PC-9 (cell line): Measurements from ENCODE around the gene WDCP. TPM values are rescaled to one million over a fixed set of nuclear protein-coding genes. Genes with fewer than 3 reads are reported as not detected.
"Not testable (repeated sequence)": the region's sequence is repeated elsewhere in the genome, so short reads cannot be mapped to it uniquely, and the experiment has no call there.

Experiments
- BruUV-seq: library from RNA; stranded (reverse); fragments of 400-500 nt; replicated peaks from 2 replicates; lab custom pipeline; 2021; lab: Mats Ljungman, UMichigan
- CTCF ChIA-PET: fragments of 300-600 bp; sonication (Branson Sonifier 250); formaldehyde crosslinking; loops from one replicate; lab custom pipeline; 2022; ENCODE audit warnings: antibody characterized with exemption; lab: Charles Lee
- POLR2A ChIA-PET: fragments of 300-600 bp; sonication (Branson Sonifier 250); formaldehyde crosslinking; loops from one replicate; lab custom pipeline; 2022; ENCODE audit warnings: antibody characterized with exemption; ENCODE audit not compliant: unreplicated experiment; lab: Charles Lee
- DNase-seq, 2 experiments: peaks; one replicate each; pipeline versions ENCODE4 v3.0.0 to v3.0.0-alpha.2; 2015 to 2022; ENCODE audit warnings: mixed read lengths in 1 of 2
- H2AFZ ChIP-seq: fragments of 200-600 bp; sonication (generic); 2 replicates; pipeline ENCODE4 v1.8.1; 2017; ENCODE audit warnings: antibody characterized with exemption
- H3F3A ChIP-seq: fragments of 200-600 bp; sonication (generic); 2 replicates; pipeline ENCODE4 v1.8.1; 2017; ENCODE audit warnings: antibody characterized with exemption, mild to moderate bottlenecking, low read depth; ENCODE audit not compliant: insufficient read depth
- H3K27ac ChIP-seq: fragments of 200-600 bp; sonication (generic); 2 replicates; pipeline ENCODE4 v1.6.1; 2016; ENCODE audit warnings: mixed run types
- H3K27me3 ChIP-seq: fragments of 200-600 bp; sonication (generic); 2 replicates; pipeline ENCODE4 v1.6.1; 2016; ENCODE audit warnings: low read depth, mixed run types; ENCODE audit not compliant: insufficient read depth
- H3K36me3 ChIP-seq: fragments of 200-600 bp; sonication (generic); 2 replicates; pipeline ENCODE4 v1.6.1; 2016; ENCODE audit warnings: low read depth, mixed run types
- H3K4me1 ChIP-seq: fragments of 200-600 bp; sonication (generic); replicated peaks from 2 replicates; pipeline ENCODE4 v1.6.1; 2016; ENCODE audit warnings: mixed run types; ENCODE audit not compliant: insufficient read depth
- H3K4me2 ChIP-seq: fragments of 200-600 bp; sonication (generic); 2 replicates; pipeline ENCODE4 v1.6.1; 2017; ENCODE audit warnings: mixed run types
- H3K4me3 ChIP-seq: fragments of 200-600 bp; sonication (generic); 2 replicates; pipeline ENCODE4 v1.6.1; 2016; ENCODE audit warnings: mixed run types
- H3K79me2 ChIP-seq: fragments of 200-600 bp; sonication (generic); 2 replicates; pipeline ENCODE4 v1.6.1; 2017; ENCODE audit warnings: low read depth, mixed run types
- H3K9me2 ChIP-seq: fragments of 200-600 bp; sonication (generic); 2 replicates; pipeline ENCODE4 v1.8.1; 2017; ENCODE audit warnings: mild to moderate bottlenecking; ENCODE audit not compliant: insufficient read depth
- H3K9me3 ChIP-seq: fragments of 200-600 bp; sonication (generic); 2 replicates; pipeline ENCODE4 v1.8.1; 2016; ENCODE audit warnings: low read depth; ENCODE audit not compliant: insufficient read depth
- H4K20me1 ChIP-seq: fragments of 200-600 bp; sonication (generic); 2 replicates; pipeline ENCODE4 v1.8.1; 2017; ENCODE audit not compliant: insufficient read depth
- EZH2 ChIP-seq: fragments of 200-600 bp; sonication (generic); IDR thresholded peaks from 2 replicates; pipeline ENCODE4 v1.8.0; 2017; ENCODE audit warnings: antibody characterized with exemption, low read depth
- intact Hi-C: fragments of 100-400 bp; cut with micrococcal nuclease; formaldehyde crosslinking; loops from one replicate; pipeline ENCODE4 v1.10.0; 2022; ENCODE audit not compliant: unreplicated experiment
- total RNA-seq: library from RNA; stranded (reverse); gene quantifications from 2 replicates; pipeline ENCODE4 v1.2.3, GENCODE V29; 2021
- TF ChIP-seq, protein P1 (sequence below): fragments of 200-600 bp; sonication (generic); conservative IDR thresholded peaks from 2 replicates; pipeline ENCODE4 v1.6.1; 2017; ENCODE audit warnings: mixed run types, antibody characterized with exemption, mild to moderate bottlenecking, moderate library complexity

Gene WDCP
- total RNA-seq, 1 experiment from 2014 or later = 13.5 TPM

DNA sequence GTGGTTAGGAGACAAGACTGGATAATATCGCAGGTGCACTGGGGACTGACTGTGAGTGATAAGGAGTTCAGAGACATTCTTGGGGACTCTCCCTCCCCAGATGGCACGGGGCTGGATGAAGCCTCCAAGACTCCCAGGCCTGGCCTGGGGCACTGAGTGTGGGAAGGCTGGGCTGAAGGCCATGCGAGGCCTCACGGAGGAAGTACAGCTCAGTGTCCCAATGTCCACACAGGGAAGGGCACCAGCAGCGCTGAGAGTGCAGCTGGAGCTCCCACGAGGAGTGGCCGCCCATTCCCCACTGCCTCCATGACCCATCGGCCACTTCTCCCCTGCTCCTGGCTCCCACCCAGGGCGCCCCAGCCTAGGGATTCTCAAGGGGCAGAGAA is 30.8 kb downstream of the WDCP start:
- Histone ChIP-seq H3K4me1 (peaks cover 50% of the 10 kb centered on the region), H3K4me3 (no peak overlapping the region), H3K27ac (peak overlapping the region; percentile 55), H4K20me1 (no peaks in the 10 kb centered on the region), H3K9me3 (no peaks in the 10 kb centered on the region), H3K79me2 (no peaks in the 10 kb centered on the region), H3K9me2 (no peaks in the 10 kb centered on the region), H3K36me3 (no peaks in the 10 kb centered on the region), H2AFZ (0 out of 2 replicates have a peak overlapping the region, but pooled peaks have one; percentile 4), H3F3A (peaks cover 42% of the 10 kb centered on the region), H3K4me2 (peak overlapping the region; percentile 42), H3K27me3 (no peaks in the 10 kb centered on the region)
- no peak for TF ChIP-seq EZH2
- TF ChIP-seq, protein P1, sequence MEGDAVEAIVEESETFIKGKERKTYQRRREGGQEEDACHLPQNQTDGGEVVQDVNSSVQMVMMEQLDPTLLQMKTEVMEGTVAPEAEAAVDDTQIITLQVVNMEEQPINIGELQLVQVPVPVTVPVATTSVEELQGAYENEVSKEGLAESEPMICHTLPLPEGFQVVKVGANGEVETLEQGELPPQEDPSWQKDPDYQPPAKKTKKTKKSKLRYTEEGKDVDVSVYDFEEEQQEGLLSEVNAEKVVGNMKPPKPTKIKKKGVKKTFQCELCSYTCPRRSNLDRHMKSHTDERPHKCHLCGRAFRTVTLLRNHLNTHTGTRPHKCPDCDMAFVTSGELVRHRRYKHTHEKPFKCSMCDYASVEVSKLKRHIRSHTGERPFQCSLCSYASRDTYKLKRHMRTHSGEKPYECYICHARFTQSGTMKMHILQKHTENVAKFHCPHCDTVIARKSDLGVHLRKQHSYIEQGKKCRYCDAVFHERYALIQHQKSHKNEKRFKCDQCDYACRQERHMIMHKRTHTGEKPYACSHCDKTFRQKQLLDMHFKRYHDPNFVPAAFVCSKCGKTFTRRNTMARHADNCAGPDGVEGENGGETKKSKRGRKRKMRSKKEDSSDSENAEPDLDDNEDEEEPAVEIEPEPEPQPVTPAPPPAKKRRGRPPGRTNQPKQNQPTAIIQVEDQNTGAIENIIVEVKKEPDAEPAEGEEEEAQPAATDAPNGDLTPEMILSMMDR = no peak
- intact Hi-C loops = no loop called here
- DNase-seq = peak; percentile 37 to 70
- POLR2A ChIA-PET = interaction anchor here (0.5 to 1.2 kb wide), 2 partner anchors 61 to 89 kb away, joined by 3 to 6 read pairs; partner anchors contain the start of gene ATAD2B
- CTCF ChIA-PET = interaction anchor here (0.6 kb wide), 1 partner anchor 10 kb away, joined by 5 read pairs; no protein-coding TSS in a partner anchor
- TSS peak; percentile 67 for BruUV-seq

DNA sequence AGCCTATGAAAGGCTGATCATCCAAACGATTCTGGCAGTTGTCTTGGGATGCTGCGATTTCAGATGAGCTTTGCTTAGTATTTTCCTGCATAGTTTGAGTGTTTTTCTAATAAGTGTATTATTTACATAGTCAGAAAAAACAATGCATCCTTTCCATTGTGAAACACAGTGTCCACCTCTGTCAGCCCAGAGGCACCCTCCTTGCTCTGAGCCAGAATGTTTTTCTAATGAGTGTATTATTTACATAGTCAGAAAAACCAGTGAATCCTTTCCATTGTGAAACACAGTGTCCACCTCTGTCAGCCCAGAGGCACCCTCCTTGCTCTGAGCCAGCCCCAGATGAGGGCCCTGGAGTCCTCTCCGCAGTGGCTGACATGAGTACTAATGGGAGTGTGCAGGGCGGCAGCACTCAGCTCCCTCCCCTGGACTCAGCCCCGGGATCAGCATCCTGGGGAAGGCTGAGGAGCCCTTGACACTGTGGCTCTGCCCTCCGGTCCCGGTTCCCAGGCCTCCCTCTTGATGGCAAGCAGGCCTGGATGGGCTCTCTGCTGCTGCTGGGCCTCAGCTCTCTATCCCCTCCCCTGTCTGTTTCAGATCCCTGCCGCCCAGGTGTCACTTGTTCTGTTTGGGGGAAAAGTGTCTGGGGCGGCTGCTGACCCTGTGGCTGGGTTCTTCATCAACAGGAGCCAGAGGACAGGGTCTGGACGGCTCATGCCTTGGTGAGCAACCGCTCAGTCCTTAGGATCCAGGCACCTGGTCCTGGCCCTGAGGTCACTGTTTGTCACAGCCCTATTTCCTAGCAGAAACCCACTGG is 31.4 kb downstream of the WDCP start:
- ChIA-PET CTCF (interaction anchor here (0.6 kb wide), 1 partner anchor 10 kb away, joined by 5 read pairs; no protein-coding TSS in a partner anchor), POLR2A (interaction anchor here (0.5 to 1.3 kb wide), 3 partner anchors 61 to 89 kb away, joined by 3 to 6 read pairs (median 6); partner anchors contain the start of gene ATAD2B)
- no peaks in the 10 kb centered on the region for H3K9me2 ChIP-seq
- H3F3A ChIP-seq = peaks cover 37% of the 10 kb centered on the region
- 0 out of 2 replicates have a peak overlapping the region, but pooled peaks have one; percentile 4 for H2AFZ ChIP-seq
- H3K4me1 ChIP-seq = peaks cover 45% of the 10 kb centered on the region
- H4K20me1 ChIP-seq = no peaks in the 10 kb centered on the region
- no peaks in the 10 kb centered on the region for H3K79me2 ChIP-seq
- TF ChIP-seq, protein P1 = no peak
- no peak for TF ChIP-seq EZH2
- no TSS peak for BruUV-seq
- H3K36me3 ChIP-seq = no peaks in the 10 kb centered on the region
- peak overlapping the region; percentile 42 for H3K4me2 ChIP-seq
- H3K27ac ChIP-seq = peak overlapping the region; percentile 55
- H3K27me3 ChIP-seq = no peaks in the 10 kb centered on the region
- DNase-seq = peak; percentile 84 to 99
- intact Hi-C loops = loop anchor here (1.0 to 2.0 kb wide), 5 partner anchors 31 to 191 kb away; partner anchors contain the start of genes SF3B6, TP53I3, UBXN2A and WDCP
- no peaks in the 10 kb centered on the region for H3K9me3 ChIP-seq
- no peak overlapping the region for H3K4me3 ChIP-seq

DNA sequence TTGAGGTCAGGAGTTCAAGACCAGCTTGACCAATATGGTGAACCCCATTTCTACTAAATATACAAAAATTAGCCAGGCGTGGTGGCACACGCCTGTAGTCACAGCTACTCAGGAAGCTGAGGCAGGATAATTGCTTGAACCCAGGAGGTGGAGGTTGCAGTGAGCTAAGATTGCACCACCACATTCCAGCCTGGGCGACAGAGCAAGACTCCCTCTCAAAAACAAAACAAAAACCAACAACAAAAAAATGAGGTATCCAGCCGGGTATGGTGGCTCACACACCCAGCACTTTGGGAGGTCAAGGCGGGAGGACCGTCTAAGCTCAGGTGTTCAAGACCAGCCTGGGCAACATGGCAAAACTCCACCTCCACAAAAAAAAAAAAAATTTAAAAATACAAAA is 32.3 kb downstream of the WDCP start:
- DNase-seq = peak; percentile 11 to 54
- BruUV-seq = TSS peak; percentile 57
- H3K9me2 ChIP-seq, H4K20me1 ChIP-seq, H3K27me3 ChIP-seq, H3K4me3 ChIP-seq, H2AFZ ChIP-seq, CTCF ChIA-PET, H3K9me3 ChIP-seq, H3K36me3 ChIP-seq, H3K79me2 ChIP-seq: not testable (repeated sequence)
- peak overlapping the region; percentile 39 for H3K27ac ChIP-seq
- POLR2A ChIA-PET = interaction anchor here (1.3 kb wide), 1 partner anchor 88 kb away, joined by 6 read pairs; the partner anchor contains the start of gene ATAD2B
- peaks cover 38% of the 10 kb centered on the region for H3K4me1 ChIP-seq
- H3F3A ChIP-seq = peaks cover 31% of the 10 kb centered on the region
- H3K4me2 ChIP-seq = peak overlapping the region; percentile 27; the same call in 1 of the 2 replicates
- intact Hi-C loops = loop anchor here (1.0 to 2.0 kb wide), 5 partner anchors 32 to 191 kb away; partner anchors contain the start of genes SF3B6, TP53I3, UBXN2A and WDCP
